Muscle layer of duodenum (tissue), 2 donors: ENCODE measurements around the gene DBNDD1.
A peak's percentile ranks its signal among the peaks of the same experiment; 100 is the strongest.
"Not testable (repeated sequence)": the region's sequence is repeated elsewhere in the genome, so short reads cannot be mapped to it uniquely, and the experiment has no call there.

Experiments used
- H3K27ac ChIP-seq: one replicate; pipeline ENCODE4 v1.7.0; 2013; ENCODE audit warnings: mild to moderate bottlenecking, low read length
- H3K27me3 ChIP-seq: one replicate; pipeline ENCODE4 v1.7.0; 2013; ENCODE audit warnings: low read depth, mild to moderate bottlenecking, control low read depth, low read length
- H3K36me3 ChIP-seq, 2 donors: one replicate each; pipeline ENCODE4 v1.7.0; 2013; ENCODE audit warnings: low read length in 2 of 2, control low read depth in 1 of 2, mild to moderate bottlenecking in 1 of 2; ENCODE audit not compliant: insufficient read depth in 2 of 2, control insufficient read depth in 1 of 2
- H3K4me1 ChIP-seq, 2 donors: one replicate each; pipeline ENCODE4 v1.7.0; 2013; ENCODE audit warnings: low read length in 2 of 2, mild to moderate bottlenecking in 2 of 2, control low read depth in 1 of 2, moderate library complexity in 1 of 2; ENCODE audit not compliant: insufficient read depth in 2 of 2, control insufficient read depth in 1 of 2
- H3K4me3 ChIP-seq, 2 donors: one replicate each; pipeline ENCODE4 v1.7.0; 2013; ENCODE audit warnings: low read length in 2 of 2, low read depth in 1 of 2, mild to moderate bottlenecking in 1 of 2
- H3K9me3 ChIP-seq, 2 donors: one replicate each; pipeline ENCODE4 v1.7.0; 2013; ENCODE audit warnings: low read length in 2 of 2, control low read depth in 1 of 2, mild to moderate bottlenecking in 1 of 2; ENCODE audit not compliant: control insufficient read depth in 1 of 2
- donor health status: healthy.

DBNDD1 gene

DNA sequence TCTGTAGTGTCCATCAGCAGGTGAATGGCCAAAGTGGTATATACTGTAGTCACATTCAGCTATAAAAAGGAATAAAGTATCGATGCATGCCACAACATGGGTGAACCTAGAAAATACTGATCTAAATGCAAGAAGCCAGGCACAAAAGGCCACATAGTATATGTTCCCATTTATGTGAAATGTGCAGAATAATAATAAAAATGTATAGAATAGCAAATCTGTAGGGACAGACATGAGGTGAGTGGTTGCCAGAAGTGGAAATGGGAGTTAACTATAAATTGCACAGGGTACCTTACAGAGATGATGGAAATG, 23.1 kb downstream of the DBNDD1 start:
- H3K4me3 ChIP-seq = no peak overlapping the region
- H3K36me3 ChIP-seq = peaks cover 20 to 74% of the 10 kb centered on the region in 2 donors
- H3K9me3 ChIP-seq = no peaks in the 10 kb centered on the region
- peak overlapping the region; percentile 68 for H3K27ac ChIP-seq
- no peaks in the 10 kb centered on the region for H3K27me3 ChIP-seq
- no peaks in the 10 kb centered on the region for H3K4me1 ChIP-seq

DNA sequence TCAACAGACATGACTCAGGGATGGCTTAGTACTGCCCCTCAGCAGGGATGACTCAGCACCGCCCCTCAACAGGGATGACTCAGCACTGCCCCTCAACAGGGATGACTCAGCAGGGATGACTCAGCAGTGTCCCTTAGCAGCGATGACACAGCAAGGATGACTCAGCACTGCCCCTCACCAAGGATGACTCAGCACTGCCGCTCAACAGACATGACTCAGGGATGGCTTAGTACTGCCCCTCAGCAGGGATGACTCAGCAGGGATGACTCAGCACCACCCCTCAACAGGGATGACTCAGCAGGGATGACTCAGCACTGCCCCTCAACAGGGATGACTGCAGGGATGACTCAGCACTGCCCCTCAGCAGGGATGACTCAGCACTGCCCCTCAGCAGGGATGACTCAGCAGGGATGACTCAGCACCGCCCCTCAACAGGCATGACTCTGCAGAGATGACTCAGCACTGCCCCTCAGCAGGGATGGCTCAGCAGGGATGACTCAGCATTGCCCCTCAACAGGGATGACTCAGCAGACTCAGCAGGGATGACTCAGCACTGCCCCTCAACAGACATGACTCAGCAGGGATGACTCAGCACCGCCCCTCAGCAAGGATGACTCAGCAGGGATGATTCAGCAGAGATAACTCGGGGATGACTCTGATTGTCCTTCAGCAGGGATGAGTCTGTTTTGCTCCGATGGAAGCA, 23.6 kb downstream of the DBNDD1 start:
- not testable (repeated sequence) for H3K4me3 ChIP-seq, H3K27me3 ChIP-seq, H3K4me1 ChIP-seq, H3K9me3 ChIP-seq
- Histone ChIP-seq H3K36me3 (peaks cover 25 to 76% of the 10 kb centered on the region in 2 donors), H3K27ac (peak overlapping the region; percentile 68)

DNA sequence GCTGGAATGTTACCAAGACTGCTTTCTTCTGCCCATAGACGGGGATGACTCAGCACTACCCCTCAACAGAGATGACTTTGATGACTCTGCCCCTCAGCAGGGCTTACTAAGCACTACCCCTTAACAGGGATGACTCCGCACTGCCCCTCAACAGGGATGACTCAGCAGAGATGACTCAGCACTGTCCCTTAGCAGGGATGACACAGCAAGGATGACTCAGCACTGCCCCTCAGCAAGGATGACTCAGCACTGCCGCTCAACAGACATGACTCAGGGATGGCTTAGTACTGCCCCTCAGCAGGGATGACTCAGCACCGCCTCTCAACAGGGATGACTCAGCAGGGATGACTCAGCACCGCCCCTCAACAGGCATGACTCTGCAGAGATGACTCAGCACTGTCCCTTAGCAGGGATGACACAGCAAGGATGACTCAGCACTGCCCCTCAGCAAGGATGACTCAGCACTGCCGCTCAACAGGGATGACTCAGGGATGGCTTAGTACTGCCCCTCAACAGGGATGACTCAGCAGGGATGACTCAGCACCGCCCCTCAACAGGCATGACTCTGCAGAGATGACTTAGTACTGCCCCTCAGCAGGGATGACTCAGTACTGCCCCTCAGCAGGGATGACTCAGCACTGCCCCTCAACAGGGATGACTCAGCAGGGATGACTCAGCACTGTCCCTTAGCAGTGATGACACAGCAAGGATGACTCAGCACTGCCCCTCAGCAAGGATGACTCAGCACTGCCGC, 24.4 kb downstream of the DBNDD1 start:
- not testable (repeated sequence) for H3K4me1 ChIP-seq, H3K9me3 ChIP-seq, H3K27me3 ChIP-seq, H3K4me3 ChIP-seq
- peak overlapping the region; percentile 68 for H3K27ac ChIP-seq
- H3K36me3 ChIP-seq = peaks cover 25 to 76% of the 10 kb centered on the region in 2 donors

DNA sequence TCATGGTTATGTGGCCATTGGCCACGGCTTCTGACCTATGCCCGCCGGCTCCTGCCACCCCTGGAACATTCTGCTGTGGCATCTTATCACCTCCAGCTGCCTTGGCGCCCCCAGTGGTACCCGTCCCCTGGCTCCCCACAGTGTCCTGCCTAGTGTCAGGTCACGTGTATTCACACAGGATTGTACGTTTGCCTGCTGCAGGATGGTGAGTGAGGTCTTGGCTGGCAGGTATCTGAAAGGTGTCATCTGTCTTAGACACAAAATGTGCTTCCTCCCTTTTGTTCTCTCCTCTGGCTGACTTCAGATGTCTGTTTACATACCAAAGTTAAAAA, 24.9 kb downstream of the DBNDD1 start:
- Histone ChIP-seq H3K4me1 (no peaks in the 10 kb centered on the region), H3K4me3 (no peak overlapping the region), H3K27me3 (no peaks in the 10 kb centered on the region), H3K36me3 (peaks cover 25 to 72% of the 10 kb centered on the region in 2 donors), H3K27ac (peak overlapping the region; percentile 49), H3K9me3 (no peaks in the 10 kb centered on the region)

DNA sequence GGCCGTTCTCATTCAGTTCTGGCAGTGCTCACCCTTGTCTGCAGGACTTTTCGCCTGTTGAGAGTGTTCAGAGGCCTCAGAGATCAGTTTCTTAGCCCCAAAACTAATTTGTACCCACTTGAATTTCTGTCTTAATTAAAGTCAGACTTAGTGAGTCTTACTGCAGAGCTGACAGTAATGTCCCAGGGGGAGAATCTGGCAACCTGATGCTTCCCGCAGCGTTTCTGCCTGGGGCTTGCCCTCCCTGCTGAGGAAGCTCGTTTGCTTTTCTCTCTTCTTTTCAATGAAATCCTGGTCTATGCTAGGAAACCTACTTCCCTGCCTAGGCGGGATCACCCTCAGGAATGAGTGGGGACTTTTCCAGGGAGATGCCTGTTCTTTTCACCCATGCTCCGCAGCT, 25.3 kb downstream of the DBNDD1 start:
- no peak overlapping the region for H3K27ac ChIP-seq
- H3K36me3 ChIP-seq = peaks cover 25 to 72% of the 10 kb centered on the region in 2 donors
- H3K4me3 ChIP-seq = no peak overlapping the region
- no peaks in the 10 kb centered on the region for H3K4me1 ChIP-seq
- no peaks in the 10 kb centered on the region for H3K9me3 ChIP-seq
- no peaks in the 10 kb centered on the region for H3K27me3 ChIP-seq

DNA sequence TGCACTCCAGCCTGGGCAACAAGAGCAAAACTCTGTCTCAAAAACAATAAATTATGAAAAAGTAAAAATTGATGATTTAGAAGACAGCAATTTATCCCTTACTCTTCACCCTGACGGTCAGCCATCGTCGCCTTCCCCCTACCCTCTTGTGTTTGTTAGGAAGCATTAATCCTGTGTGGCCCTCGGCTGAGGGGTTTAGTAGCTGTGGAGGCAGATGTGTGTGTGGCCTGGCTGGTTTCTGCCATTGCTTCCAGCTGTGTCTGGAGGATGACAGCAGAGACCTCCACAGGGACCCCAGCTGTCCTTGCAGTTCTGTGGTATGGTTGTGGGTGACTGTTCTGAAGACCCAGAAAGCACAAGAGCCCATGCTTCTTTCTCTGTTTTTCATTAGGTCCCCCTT, 25.9 kb downstream of the DBNDD1 start:
- Histone ChIP-seq H3K4me3 (no peak overlapping the region), H3K27me3 (no peaks in the 10 kb centered on the region), H3K36me3 (peaks cover 25 to 73% of the 10 kb centered on the region in 2 donors), H3K9me3 (no peaks in the 10 kb centered on the region), H3K4me1 (no peaks in the 10 kb centered on the region), H3K27ac (no peak overlapping the region)

DNA sequence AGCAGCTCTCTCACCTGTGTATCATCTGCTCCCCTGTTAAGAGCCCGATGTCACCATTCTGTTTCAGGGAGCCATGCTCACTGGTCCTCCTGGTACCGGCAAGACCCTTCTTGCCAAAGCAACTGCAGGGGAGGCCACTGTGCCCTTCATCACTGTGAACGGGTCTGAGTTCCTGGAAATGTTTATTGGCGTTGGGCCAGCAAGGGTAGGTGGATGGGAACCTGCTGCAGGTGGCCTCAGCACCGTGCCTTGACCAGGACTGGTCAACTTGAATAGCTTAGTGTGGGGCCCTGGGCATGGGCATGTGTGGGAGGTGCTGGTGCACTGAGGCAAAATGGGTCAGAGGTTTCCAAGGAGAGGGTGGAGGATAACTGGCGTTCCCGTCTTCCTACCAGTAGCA, 28.5 kb downstream of the DBNDD1 start:
- Histone ChIP-seq H3K4me3 (no peak overlapping the region), H3K9me3 (no peaks in the 10 kb centered on the region), H3K27ac (no peak overlapping the region), H3K4me1 (no peaks in the 10 kb centered on the region), H3K27me3 (no peaks in the 10 kb centered on the region), H3K36me3 (peaks cover 26 to 73% of the 10 kb centered on the region in 2 donors)

DNA sequence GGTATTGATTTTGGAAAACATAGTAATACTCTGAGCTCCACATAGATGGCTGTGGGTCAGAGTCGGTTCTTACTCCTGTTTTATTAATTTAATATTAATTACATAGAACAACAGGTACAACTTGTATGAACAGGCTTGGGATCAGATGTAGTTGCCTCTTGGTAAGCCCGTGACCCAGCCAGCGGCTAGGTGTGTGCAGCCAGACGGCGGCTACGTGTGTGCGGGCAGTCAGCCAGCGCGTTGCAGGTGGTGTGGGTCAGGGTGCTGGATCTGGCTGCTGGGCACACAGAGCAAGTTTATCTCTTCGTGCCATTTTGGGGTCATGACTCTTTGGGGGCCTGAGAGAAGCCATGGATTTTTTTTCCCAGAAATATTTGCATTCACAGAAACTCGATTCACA, 30.3 kb downstream of the DBNDD1 start:
- no peaks in the 10 kb centered on the region for H3K27me3 ChIP-seq
- no peaks in the 10 kb centered on the region for H3K9me3 ChIP-seq
- H3K27ac ChIP-seq = no peak overlapping the region
- H3K4me3 ChIP-seq = no peak overlapping the region
- peaks cover 32 to 74% of the 10 kb centered on the region in 2 donors for H3K36me3 ChIP-seq
- H3K4me1 ChIP-seq = no peaks in the 10 kb centered on the region

DNA sequence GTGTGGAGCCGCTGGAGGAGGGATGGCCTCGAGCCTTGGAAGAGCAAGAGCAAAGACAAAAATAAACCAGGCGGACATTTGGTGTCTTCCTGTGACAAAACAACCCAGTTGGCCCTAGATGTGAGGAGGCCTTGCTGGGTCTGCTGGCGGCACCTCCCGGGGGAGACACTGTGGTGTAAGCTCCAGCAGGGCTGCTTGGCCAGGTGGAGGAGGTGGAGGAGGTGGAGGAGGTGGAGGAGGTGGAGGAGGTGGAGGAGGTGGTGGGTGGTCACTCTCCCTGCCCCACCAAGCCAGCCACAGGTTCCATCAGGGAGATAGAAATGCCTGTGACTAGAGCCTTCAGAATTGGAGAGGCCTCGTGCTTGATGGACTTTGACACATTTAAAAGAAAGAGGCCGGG, 32.1 kb downstream of the DBNDD1 start:
- Histone ChIP-seq H3K4me3 (no peak overlapping the region), H3K9me3 (no peaks in the 10 kb centered on the region), H3K36me3 (peaks cover 34 to 80% of the 10 kb centered on the region in 2 donors), H3K4me1 (no peaks in the 10 kb centered on the region), H3K27ac (no peak overlapping the region), H3K27me3 (no peaks in the 10 kb centered on the region)

DNA sequence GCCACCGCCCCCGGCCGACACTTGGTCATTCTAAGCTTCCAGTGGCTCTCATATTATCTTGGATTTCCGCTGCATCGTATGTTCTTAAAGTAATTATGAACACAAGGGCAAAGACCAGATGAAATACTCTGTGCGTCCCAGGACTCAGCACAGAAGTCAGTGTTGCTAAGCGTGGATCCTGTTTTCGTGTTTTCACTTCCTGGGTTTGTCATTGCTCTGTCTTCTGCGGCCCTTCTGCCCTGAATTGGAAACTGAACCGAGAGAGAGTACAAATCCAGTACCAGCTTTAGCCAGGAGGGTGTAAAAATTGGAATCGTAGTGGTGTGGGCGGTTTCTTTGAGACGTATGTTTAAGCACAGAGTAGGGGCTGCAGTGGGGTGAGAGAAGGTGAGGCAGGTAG, 32.7 kb downstream of the DBNDD1 start:
- H3K36me3 ChIP-seq = peaks cover 39 to 80% of the 10 kb centered on the region in 2 donors
- no peaks in the 10 kb centered on the region for H3K9me3 ChIP-seq
- H3K4me1 ChIP-seq = no peaks in the 10 kb centered on the region
- H3K27me3 ChIP-seq = no peaks in the 10 kb centered on the region
- no peak overlapping the region for H3K27ac ChIP-seq
- no peak overlapping the region for H3K4me3 ChIP-seq

DNA sequence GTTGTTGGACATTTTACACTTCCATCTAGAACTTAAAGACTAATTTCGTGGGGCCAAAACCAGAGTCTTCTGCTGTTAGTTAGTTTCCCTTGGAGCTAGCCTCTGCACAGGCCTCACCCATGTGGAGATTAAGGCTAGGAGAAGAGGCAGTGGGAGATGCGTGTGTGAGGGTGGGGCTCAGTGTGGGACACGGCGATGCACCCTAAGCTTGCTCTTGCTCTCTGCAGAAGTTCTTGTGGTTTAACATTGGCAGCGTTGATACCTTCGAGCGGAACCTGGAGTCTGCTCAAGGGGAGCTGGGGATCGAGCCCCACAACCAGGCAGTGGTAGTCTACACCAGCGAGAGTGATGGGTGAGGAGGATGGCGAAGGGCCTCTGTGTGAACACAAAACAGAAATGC, 34.0 kb downstream of the DBNDD1 start:
- Histone ChIP-seq H3K4me1 (no peaks in the 10 kb centered on the region), H3K9me3 (no peaks in the 10 kb centered on the region), H3K27me3 (no peaks in the 10 kb centered on the region), H3K4me3 (no peak overlapping the region), H3K27ac (no peak overlapping the region), H3K36me3 (peaks cover 41 to 74% of the 10 kb centered on the region in 2 donors)

DNA sequence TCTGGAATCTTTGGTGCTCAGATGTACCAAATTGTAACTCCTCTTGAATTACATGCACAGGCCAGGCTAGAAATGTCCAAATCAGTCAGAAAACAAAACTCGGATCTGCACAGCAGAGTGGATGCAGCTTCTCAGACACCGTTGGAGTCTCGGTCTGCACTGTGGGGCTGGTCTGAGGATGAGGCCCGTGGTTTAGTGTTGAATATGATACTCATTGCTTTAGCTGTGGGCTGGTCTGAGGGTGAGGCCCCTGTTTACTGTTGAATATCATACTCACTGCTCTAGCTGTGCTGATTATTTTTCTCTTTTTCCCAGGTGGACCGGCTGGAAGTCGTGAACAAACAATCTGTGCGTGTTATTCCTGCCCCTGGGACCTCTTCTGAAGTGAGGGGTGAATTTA, 35.0 kb downstream of the DBNDD1 start:
- Histone ChIP-seq H3K36me3 (peaks cover 45 to 78% of the 10 kb centered on the region in 2 donors), H3K9me3 (no peaks in the 10 kb centered on the region), H3K27me3 (no peaks in the 10 kb centered on the region), H3K4me3 (no peak overlapping the region), H3K27ac (no peak overlapping the region), H3K4me1 (no peaks in the 10 kb centered on the region)
